GM23338 (cell line): ENCODE results near the gene NAE1.

ENCODE experiments used
- JUNB ChIP-seq: IDR thresholded peaks from one replicate; pipeline ENCODE4 v1.6.1; 2016; ENCODE audit warnings: antibody characterized with exemption; ENCODE audit not compliant: unreplicated experiment
- POLR2AphosphoS5 ChIP-seq: IDR thresholded peaks from 2 replicates; pipeline ENCODE4 v1.6.1; 2016; ENCODE audit warnings: antibody characterized with exemption, low read depth
- TF ChIP-seq, protein P1 (sequence below), 2 experiments: fragments of 200-600 bp in 1 of 2; sonication (generic) in 1 of 2; conservative IDR thresholded peaks; 2 replicates each; pipeline versions ENCODE4 v1.5.1 to v1.6.1; 2016 to 2017; ENCODE audit warnings: antibody characterized with exemption in 2 of 2, low read depth in 2 of 2, mild to moderate bottlenecking in 2 of 2, moderate library complexity in 1 of 2
- TF ChIP-seq, protein P2 (sequence below): IDR thresholded peaks from 2 replicates; pipeline ENCODE4 v1.6.1; 2016; ENCODE audit warnings: antibody characterized with exemption
- TF ChIP-seq, protein P3 (sequence below): IDR thresholded peaks from one replicate; pipeline ENCODE4 v1.6.1; 2018; ENCODE audit warnings: antibody characterized with exemption; ENCODE audit not compliant: unreplicated experiment

DNA sequence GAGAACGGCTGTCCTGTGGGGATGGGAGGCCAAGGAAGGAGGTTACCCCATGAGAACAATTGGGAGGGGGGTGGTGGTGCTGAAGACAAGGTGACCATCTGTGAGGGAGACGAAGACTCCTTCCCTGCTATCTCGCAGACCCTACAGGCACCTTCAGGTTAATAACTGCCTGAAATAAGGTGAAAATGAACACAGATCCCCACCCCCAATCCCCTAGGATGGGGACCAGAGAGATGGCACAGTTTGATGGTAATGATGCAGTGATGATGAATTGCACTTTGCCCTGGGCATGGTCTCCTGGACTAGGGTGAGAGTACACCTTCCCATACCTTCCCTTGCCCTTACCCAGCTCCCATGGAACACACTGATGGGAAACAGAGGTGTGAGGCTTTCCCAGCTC lies 1.4 kb upstream of the NAE1 start:
- TF ChIP-seq, protein P1, sequence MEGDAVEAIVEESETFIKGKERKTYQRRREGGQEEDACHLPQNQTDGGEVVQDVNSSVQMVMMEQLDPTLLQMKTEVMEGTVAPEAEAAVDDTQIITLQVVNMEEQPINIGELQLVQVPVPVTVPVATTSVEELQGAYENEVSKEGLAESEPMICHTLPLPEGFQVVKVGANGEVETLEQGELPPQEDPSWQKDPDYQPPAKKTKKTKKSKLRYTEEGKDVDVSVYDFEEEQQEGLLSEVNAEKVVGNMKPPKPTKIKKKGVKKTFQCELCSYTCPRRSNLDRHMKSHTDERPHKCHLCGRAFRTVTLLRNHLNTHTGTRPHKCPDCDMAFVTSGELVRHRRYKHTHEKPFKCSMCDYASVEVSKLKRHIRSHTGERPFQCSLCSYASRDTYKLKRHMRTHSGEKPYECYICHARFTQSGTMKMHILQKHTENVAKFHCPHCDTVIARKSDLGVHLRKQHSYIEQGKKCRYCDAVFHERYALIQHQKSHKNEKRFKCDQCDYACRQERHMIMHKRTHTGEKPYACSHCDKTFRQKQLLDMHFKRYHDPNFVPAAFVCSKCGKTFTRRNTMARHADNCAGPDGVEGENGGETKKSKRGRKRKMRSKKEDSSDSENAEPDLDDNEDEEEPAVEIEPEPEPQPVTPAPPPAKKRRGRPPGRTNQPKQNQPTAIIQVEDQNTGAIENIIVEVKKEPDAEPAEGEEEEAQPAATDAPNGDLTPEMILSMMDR (conservative IDR thresholded peaks at IDR 0.05; ENCODE audit: low read depth in 2 of 2) = no peak
- TF ChIP-seq POLR2AphosphoS5 (no peak), JUNB (no peak)
- TF ChIP-seq, protein P2, sequence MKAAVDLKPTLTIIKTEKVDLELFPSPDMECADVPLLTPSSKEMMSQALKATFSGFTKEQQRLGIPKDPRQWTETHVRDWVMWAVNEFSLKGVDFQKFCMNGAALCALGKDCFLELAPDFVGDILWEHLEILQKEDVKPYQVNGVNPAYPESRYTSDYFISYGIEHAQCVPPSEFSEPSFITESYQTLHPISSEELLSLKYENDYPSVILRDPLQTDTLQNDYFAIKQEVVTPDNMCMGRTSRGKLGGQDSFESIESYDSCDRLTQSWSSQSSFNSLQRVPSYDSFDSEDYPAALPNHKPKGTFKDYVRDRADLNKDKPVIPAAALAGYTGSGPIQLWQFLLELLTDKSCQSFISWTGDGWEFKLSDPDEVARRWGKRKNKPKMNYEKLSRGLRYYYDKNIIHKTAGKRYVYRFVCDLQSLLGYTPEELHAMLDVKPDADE = no peak
- TF ChIP-seq, protein P3, sequence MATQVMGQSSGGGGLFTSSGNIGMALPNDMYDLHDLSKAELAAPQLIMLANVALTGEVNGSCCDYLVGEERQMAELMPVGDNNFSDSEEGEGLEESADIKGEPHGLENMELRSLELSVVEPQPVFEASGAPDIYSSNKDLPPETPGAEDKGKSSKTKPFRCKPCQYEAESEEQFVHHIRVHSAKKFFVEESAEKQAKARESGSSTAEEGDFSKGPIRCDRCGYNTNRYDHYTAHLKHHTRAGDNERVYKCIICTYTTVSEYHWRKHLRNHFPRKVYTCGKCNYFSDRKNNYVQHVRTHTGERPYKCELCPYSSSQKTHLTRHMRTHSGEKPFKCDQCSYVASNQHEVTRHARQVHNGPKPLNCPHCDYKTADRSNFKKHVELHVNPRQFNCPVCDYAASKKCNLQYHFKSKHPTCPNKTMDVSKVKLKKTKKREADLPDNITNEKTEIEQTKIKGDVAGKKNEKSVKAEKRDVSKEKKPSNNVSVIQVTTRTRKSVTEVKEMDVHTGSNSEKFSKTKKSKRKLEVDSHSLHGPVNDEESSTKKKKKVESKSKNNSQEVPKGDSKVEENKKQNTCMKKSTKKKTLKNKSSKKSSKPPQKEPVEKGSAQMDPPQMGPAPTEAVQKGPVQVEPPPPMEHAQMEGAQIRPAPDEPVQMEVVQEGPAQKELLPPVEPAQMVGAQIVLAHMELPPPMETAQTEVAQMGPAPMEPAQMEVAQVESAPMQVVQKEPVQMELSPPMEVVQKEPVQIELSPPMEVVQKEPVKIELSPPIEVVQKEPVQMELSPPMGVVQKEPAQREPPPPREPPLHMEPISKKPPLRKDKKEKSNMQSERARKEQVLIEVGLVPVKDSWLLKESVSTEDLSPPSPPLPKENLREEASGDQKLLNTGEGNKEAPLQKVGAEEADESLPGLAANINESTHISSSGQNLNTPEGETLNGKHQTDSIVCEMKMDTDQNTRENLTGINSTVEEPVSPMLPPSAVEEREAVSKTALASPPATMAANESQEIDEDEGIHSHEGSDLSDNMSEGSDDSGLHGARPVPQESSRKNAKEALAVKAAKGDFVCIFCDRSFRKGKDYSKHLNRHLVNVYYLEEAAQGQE = no peak
